T-helper 1 cell (primary cell): ENCODE measurements around the gene TAS2R46.
"Not testable (repeated sequence)": the region's sequence is repeated elsewhere in the genome, so short reads cannot be mapped to it uniquely, and the experiment has no call there.

Source experiments
- DNase-seq, 5 donors: peaks; one replicate each; pipeline ENCODE4 v3.0.0-alpha.2; 2012 to 2020

Gene TAS2R46

DNA sequence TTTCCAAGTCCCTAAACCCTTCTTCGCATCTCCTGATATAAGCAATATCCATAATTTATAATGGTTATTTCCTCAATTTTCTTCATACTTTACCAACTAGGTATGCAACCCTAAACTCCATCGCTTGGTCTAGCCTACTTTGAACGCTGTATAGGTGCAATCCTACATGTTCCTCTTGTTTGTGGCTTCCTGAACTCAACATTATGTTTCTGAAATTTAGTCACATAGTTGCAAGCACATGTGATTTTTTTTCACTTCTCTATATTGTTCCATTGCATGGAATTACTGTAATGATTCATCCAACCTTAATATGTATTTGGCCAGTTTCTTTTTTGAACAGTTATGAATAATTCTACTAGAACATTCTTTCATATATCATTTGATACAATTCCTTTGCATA, 28.1 kb downstream of the TAS2R46 start:
- DNase-seq: not testable (repeated sequence)

GRCh38 chr12:11031307-11031706, 30.8 kb downstream of the TAS2R46 start, which contains the start of gene TAS2R31:
TSS of gene TAS2R31 (minus strand) at chr12:11031407. CDS start at chr12:11031335, 72 bp downstream.
- DNase-seq: no peak

- DNase-seq: no peak
Observed at GRCh38 chr12:11026118-11026517, 36.0 kb downstream of the TAS2R46 start.

GRCh38 chr12:11023387-11023786, 38.7 kb downstream of the TAS2R46 start:
- DNase-seq: no peak

GRCh38 chr12:11022520-11022919, 39.6 kb downstream of the TAS2R46 start, which contains the start of gene TAS2R19:
TSS of gene TAS2R19 (minus strand) at chr12:11022620. CDS start at chr12:11022571, 49 bp downstream.
- no peak for DNase-seq

DNA sequence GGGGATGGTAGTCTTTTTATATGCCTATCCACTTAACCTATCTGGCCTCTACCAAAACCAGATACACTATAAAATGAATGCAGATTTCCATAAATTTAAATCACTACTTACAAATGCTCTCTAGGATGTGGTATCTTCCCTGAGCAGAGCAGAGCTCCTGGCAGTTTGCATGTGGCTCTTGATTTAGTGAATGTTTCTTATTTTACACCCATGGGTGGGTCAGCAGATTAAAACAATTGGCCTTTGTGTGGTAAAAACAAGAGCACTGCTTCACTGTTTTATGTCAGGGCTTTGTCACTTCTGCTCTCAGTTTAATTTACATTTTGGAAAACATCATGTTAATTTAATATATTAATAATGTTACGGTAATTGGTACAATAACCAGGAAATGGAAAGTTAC, 45.2 kb downstream of the TAS2R46 start:
- DNase-seq: no peak

DNA sequence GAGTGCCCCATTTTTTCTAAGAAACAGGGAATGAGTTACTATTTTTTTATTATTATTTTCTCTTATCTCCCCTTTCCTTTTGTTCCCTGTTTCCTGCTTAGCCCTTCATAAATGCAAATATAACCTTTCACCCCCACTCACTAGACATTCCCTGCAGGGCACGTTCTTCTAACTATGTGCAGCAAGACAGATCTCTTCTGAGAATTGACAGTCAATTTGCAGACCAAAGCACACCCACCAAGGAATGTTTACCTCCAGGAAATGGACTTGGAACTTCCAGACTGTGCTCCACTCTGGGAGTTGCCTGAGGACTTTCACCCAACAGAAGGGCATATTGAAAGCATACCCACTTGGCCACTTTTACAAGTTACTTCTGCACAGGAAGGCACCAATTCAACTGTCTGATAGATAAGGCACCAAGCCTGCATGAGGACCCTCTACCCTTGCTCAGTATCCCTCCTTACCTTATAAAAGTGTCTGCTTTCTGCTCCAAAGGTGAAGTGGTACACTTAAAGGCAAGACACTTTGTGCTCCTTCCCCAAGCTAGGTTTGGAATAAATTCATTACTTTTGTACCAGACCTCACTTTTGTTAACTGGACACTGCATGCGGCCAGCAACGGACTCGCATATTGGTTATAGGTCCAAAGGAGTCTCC, 46.2 kb downstream of the TAS2R46 start:
- no peak for DNase-seq

DNA sequence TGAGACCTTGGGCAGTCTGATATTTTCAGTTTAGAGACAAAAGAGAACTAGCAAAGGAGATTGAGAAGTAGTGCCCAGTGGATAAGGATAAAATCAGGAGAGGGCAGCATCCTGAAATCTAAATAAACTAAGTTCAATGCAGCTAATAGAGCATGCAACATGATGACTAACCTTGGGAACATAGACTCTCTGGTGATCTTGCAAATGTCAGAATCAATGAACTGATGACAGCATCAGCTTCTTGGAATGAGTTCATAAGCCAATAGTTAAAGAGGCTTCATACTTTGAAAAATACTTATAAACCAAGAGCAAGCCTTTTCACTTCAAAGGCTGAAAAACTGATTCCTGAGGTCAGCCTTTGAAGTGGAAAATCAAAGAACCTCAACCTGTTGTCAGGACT, 47.9 kb downstream of the TAS2R46 start:
- DNase-seq: no peak
